K562 (cell line): ENCODE measurements around the gene SFI1. TPM values are rescaled to one million over a fixed set of nuclear protein-coding genes. Genes with fewer than 3 reads are reported as not detected.
"Not testable (repeated sequence)": the region's sequence is repeated elsewhere in the genome, so short reads cannot be mapped to it uniquely, and the experiment has no call there.

Source experiments
- ATAC-seq: fragments of 200-7000 bp; cut with Tn5 transposase; 3 replicates; pipeline ENCODE4 v1.9.1; 2020; ENCODE audit warnings: moderate library complexity
- BruUV-seq: library from RNA; stranded (reverse); fragments of 400-500 nt; replicated peaks from 2 replicates; lab custom pipeline; 2021; lab: Mats Ljungman, UMichigan
- CTCF ChIA-PET: fragments of 300-600 bp; formaldehyde crosslinking; extraction: SDS; loops from one replicate; lab custom pipeline; 2021; ENCODE audit warnings: low intra/inter-chr PET ratio; lab: Yijun Ruan, JAX
- POLR2A ChIA-PET: fragments of 300-600, 350-650 bp; sonication (Branson Sonifier 250); formaldehyde crosslinking; extraction: SDS; loops from one replicate; lab custom pipeline; 2021; ENCODE audit warnings: antibody characterized with exemption, inconsistent platforms; lab: Yijun Ruan, JAX
- DNase-seq, 4 experiments: peaks; one replicate each; pipeline versions ENCODE4 v3.0.0 to v3.0.0-alpha.2; 2011 to 2018; ENCODE audit warnings: low spot score in 3 of 4, mixed read lengths in 3 of 4; ENCODE audit errors: extremely low read depth in 1 of 4
- FAIRE-seq: peaks from 2 replicates; lab custom pipeline; 2011; peaks lifted over from hg19 to GRCh38; lab: Jason Lieb, UNC
- H2AFZ ChIP-seq: 2 replicates; pipeline ENCODE4 v1.6.0; 2011; ENCODE audit warnings: low read depth, low read length, control low read depth, inconsistent platforms
- H3K27ac ChIP-seq: fragments of 200-600 bp; 3 replicates; pipeline ENCODE4 v1.8.0; 2011; ENCODE audit warnings: low read depth, mild to moderate bottlenecking, control low read depth, inconsistent platforms, low read length, moderate library complexity, mixed read lengths; ENCODE audit errors: extremely low read depth
- H3K27me3 ChIP-seq, 2 experiments: fragments of 300-600 bp in 1 of 2; 2 replicates in 1 of 2; 3 replicates in 1 of 2; pipeline versions ENCODE4 v1.6.0 to v1.8.0; 2011; ENCODE audit warnings: inconsistent platforms in 2 of 2, low read length in 2 of 2, mild to moderate bottlenecking in 1 of 2, mixed read lengths in 1 of 2, moderate library complexity in 1 of 2; ENCODE audit not compliant: control insufficient read depth in 2 of 2, insufficient read depth in 2 of 2
- H3K36me3 ChIP-seq: fragments of 300-600 bp; 3 replicates; pipeline ENCODE4 v1.8.0; 2011; ENCODE audit warnings: mild to moderate bottlenecking, low read length, inconsistent platforms; ENCODE audit not compliant: control insufficient read depth, insufficient read depth
- H3K4me1 ChIP-seq, 2 experiments: fragments of 200-600 bp in 1 of 2; replicated peaks in 1 of 2; 2 replicates in 1 of 2; 3 replicates in 1 of 2; pipeline versions ENCODE4 v1.5.1 to v1.8.0; 2011; ENCODE audit warnings: inconsistent platforms in 2 of 2, low read length in 2 of 2, mild to moderate bottlenecking in 1 of 2, mixed read lengths in 1 of 2, moderate library complexity in 1 of 2; ENCODE audit not compliant: control insufficient read depth in 2 of 2, insufficient read depth in 2 of 2
- H3K4me2 ChIP-seq: 2 replicates; pipeline ENCODE4 v1.6.1; 2011; ENCODE audit warnings: low read length, control low read depth, inconsistent platforms, mixed read lengths; ENCODE audit not compliant: insufficient read depth
- H3K4me3 ChIP-seq: fragments of 200-600 bp; sonication (generic), shearing (Covaris generic); 2 replicates; pipeline ENCODE4 v1.5.1; 2016; ENCODE audit warnings: control low read depth, inconsistent platforms
- H3K79me2 ChIP-seq: fragments of 200-600 bp; 3 replicates; pipeline ENCODE4 v1.8.0; 2011; ENCODE audit warnings: low read length, inconsistent platforms; ENCODE audit not compliant: control insufficient read depth, insufficient read depth
- H3K9ac ChIP-seq, 2 experiments: 2 replicates each; pipeline versions ENCODE4 v1.6.0 to v1.6.1; 2011; ENCODE audit warnings: low read depth in 2 of 2, low read length in 2 of 2, control low read depth in 1 of 2, inconsistent platforms in 1 of 2, mild to moderate bottlenecking in 1 of 2, mixed read lengths in 1 of 2; ENCODE audit not compliant: insufficient read depth in 1 of 2
- H3K9me1 ChIP-seq: one replicate; pipeline ENCODE4 v1.6.0; 2011; ENCODE audit warnings: inconsistent platforms, mild to moderate bottlenecking, low read length, moderate library complexity; ENCODE audit not compliant: control insufficient read depth, insufficient read depth
- H3K9me3 ChIP-seq: replicated peaks from 2 replicates; pipeline ENCODE4 v1.5.1; 2011; ENCODE audit warnings: low read depth, low read length, inconsistent platforms; ENCODE audit not compliant: control insufficient read depth, insufficient read depth
- H4K20me1 ChIP-seq: replicated peaks from 2 replicates; pipeline ENCODE4 v1.6.1; 2011; ENCODE audit warnings: low read length, inconsistent platforms, mixed read lengths; ENCODE audit not compliant: control insufficient read depth, insufficient read depth
- DNMT1 ChIP-seq: fragments of 450-650 bp; IDR thresholded peaks from 2 replicates; pipeline ENCODE4 v1.6.1; 2016; ENCODE audit warnings: antibody characterized with exemption, mild to moderate bottlenecking
- HES1 ChIP-seq: fragments of 450-650 bp; IDR thresholded peaks from 2 replicates; pipeline ENCODE4 v1.6.1; 2016; ENCODE audit warnings: low read depth, mild to moderate bottlenecking, moderate library complexity
- JUNB ChIP-seq: fragments of 450-650 bp; formaldehyde crosslinking; conservative IDR thresholded peaks from 2 replicates; pipeline ENCODE4 v1.4.0; 2020; ENCODE audit warnings: mild to moderate bottlenecking
- SREBF1 ChIP-seq: fragments of 150-350 bp; IDR thresholded peaks from 2 replicates; pipeline ENCODE4 v1.6.1; 2014; ENCODE audit warnings: antibody characterized with exemption, low read depth, low read length, borderline replicate concordance
- TCF7L2 ChIP-seq: fragments of 150-350 bp; IDR thresholded peaks from 2 replicates; pipeline ENCODE4 v1.6.1; 2016; ENCODE audit warnings: low read depth, mild to moderate bottlenecking, low read length, moderate library complexity
- ZNF282 ChIP-seq: sonication (generic); formaldehyde crosslinking; IDR thresholded peaks from 2 replicates; pipeline ENCODE4 v1.8.1; 2023; ENCODE audit warnings: missing genetic modification reagents
- WGBS: fragments of 100-300 bp; shearing (Covaris generic); methylation state at CpG from one replicate; pipeline ENCODE4 v1.1.6; 2016; ENCODE audit warnings: low coverage, mixed read lengths; ENCODE audit not compliant: insufficient coverage; ENCODE audit errors: missing lambda C conversion rate; 5-methylcytosine and 5-hydroxymethylcytosine counted together
- in situ Hi-C: fragments of 300-500 bp; cut with MboI; formaldehyde crosslinking; loops from 4 replicates; pipeline ENCODE4 v1.15.0; 2018; ENCODE audit warnings: inconsistent platforms, mixed read lengths
- intact Hi-C: fragments of 100-400 bp; cut with micrococcal nuclease; formaldehyde crosslinking; loops from 2 replicates; pipeline ENCODE4 v1.14.2; 2022
- polyA plus RNA-seq, 8 experiments: library from polyadenylated mRNA; depleted of rRNA in 4 of 8; stranded (reverse) in 5 of 8; unstranded in 3 of 8; fragments of >200 nt; fragmentation: Nextera tagmentation in 2 of 8; fragmentation: Illumina TruSeq in 1 of 8; extraction: Ambion mirVana in 2 of 8; extraction: Trizol in 1 of 8; gene quantifications; 2 replicates each; pipeline versions ENCODE4 v1.2.1 to v1.2.3, GENCODE V29; 2011 to 2014; ENCODE audit warnings: inconsistent platforms in 1 of 8, missing spikeins in 1 of 8
- total RNA-seq, 7 experiments: library from RNA; depleted of rRNA in 6 of 7; stranded (reverse); fragments of >200 nt in 6 of 7; fragmentation: Illumina TruSeq in 2 of 7; extraction: Trizol in 2 of 7; gene quantifications; 2 replicates each; pipeline versions ENCODE4 v1.2.1 to v1.2.3, GENCODE V29; 2011 to 2021; ENCODE audit warnings: low replicate concordance in 1 of 7

Gene SFI1
- total and polyA plus RNA-seq, 9 of the 15 experiments (the other 6 are each of a cell fraction or from before 2014, with no cell fraction given): 3.0 to 25.6 (median 14.1) TPM

GRCh38 chr22:31520051-31520450, 23.7 kb downstream of the SFI1 start (continued):
- no peak for TF ChIP-seq SREBF1
- TF ChIP-seq ZNF282 (CRISPR knock-in tag): no peak
- no peak for TF ChIP-seq HES1
- no peak for TF ChIP-seq JUNB (CRISPR knock-in tag)
- no peak for TF ChIP-seq TCF7L2
- no peak for TF ChIP-seq DNMT1

GRCh38 chr22:31524132-31524531, 27.8 kb downstream of the SFI1 start:
- intact Hi-C loops: not testable (repeated sequence)

More at GRCh38 chr22:31524132-31524531, 27.8 kb downstream of the SFI1 start:
- H4K20me1 ChIP-seq, H3K9me1 ChIP-seq, H2AFZ ChIP-seq, H3K27me3 ChIP-seq, H3K4me3 ChIP-seq, POLR2A ChIA-PET, H3K79me2 ChIP-seq, FAIRE-seq, H3K4me2 ChIP-seq, H3K4me1 ChIP-seq, H3K27ac ChIP-seq, CTCF ChIA-PET, BruUV-seq, DNase-seq, H3K9me3 ChIP-seq, H3K36me3 ChIP-seq, in situ Hi-C loops, H3K9ac ChIP-seq, ATAC-seq: not testable (repeated sequence)
- WGBS: 71% methylated on average over 5 of the region's 5 CpGs
